ENCODE results near the gene SERPINB8. TPM values are rescaled to one million over a fixed set of nuclear protein-coding genes. Genes with fewer than 3 reads are reported as not detected.

The SERPINB8 gene
- total RNA-seq, 1 donor = 32.0 TPM

- no peak overlapping the region for H3K4me3 ChIP-seq (ENCODE audit: low read depth, low read length)
- TF ChIP-seq CTCF (IDR thresholded peaks at IDR 0.05; ENCODE audit: insufficient read depth, low read depth, low read length) = no peak
- DNase-seq (ENCODE audit: low read depth) = peak; percentile 58
Observed at GRCh38 chr18:63956755-63957154, 13.1 kb upstream of the SERPINB8 start.

- TF ChIP-seq CTCF (IDR thresholded peaks at IDR 0.05; ENCODE audit: insufficient read depth, low read depth, low read length) = no peak
- no peak for DNase-seq (ENCODE audit: low read depth)
- no peak overlapping the region for H3K4me3 ChIP-seq (ENCODE audit: low read depth, low read length)
Observed at GRCh38 chr18:63960891-63961290, 9.0 kb upstream of the SERPINB8 start.

GRCh38 chr18:63961435-63961980 lies 8.4 kb upstream of the SERPINB8 start:
- no peak for DNase-seq (ENCODE audit: low read depth)
- no peak overlapping the region for H3K4me3 ChIP-seq (ENCODE audit: low read depth, low read length)
- TF ChIP-seq CTCF (IDR thresholded peaks at IDR 0.05; ENCODE audit: insufficient read depth, low read depth, low read length) = no peak

GRCh38 chr18:63962137-63962536 lies 7.7 kb upstream of the SERPINB8 start:
- no peak for TF ChIP-seq CTCF (IDR thresholded peaks at IDR 0.05; ENCODE audit: insufficient read depth, low read depth, low read length)
- no peak for DNase-seq (ENCODE audit: low read depth)
- H3K4me3 ChIP-seq (ENCODE audit: low read depth, low read length) = no peak overlapping the region

GRCh38 chr18:63963615-63964256 lies 6.1 kb upstream of the SERPINB8 start:
- peak; percentile 97 for TF ChIP-seq CTCF (IDR thresholded peaks at IDR 0.05; ENCODE audit: insufficient read depth, low read depth, low read length)
- DNase-seq (ENCODE audit: low read depth) = peak; percentile 76

GRCh38 chr18:63964908-63965307 lies 5.0 kb upstream of the SERPINB8 start:
- no peak for DNase-seq (ENCODE audit: low read depth)
- no peak overlapping the region for H3K4me3 ChIP-seq (ENCODE audit: low read depth, low read length)
- TF ChIP-seq CTCF (IDR thresholded peaks at IDR 0.05; ENCODE audit: insufficient read depth, low read depth, low read length) = no peak

More at GRCh38 chr18:63963615-63964256, 6.1 kb upstream of the SERPINB8 start:
- no peak overlapping the region for H3K4me3 ChIP-seq (ENCODE audit: low read depth, low read length)
